ENCODE results near the gene UNG.
"Not testable (repeated sequence)": the region's sequence is repeated elsewhere in the genome, so short reads cannot be mapped to it uniquely, and the experiment has no call there.

UNG gene

GRCh38 chr12:109097435-109098182 is at the start of gene UNG:
TSS of gene UNG (plus strand) at chr12:109097597. CDS start at chr12:109097680, 83 bp downstream.
- peak; percentile 96 for DNase-seq (ENCODE audit: low read depth)

GRCh38 chr12:109048706-109049105 is 48.7 kb upstream of the UNG start:
- DNase-seq (ENCODE audit: low read depth): not testable (repeated sequence)

- not testable (repeated sequence) for DNase-seq (ENCODE audit: low read depth)
These were observed 47.6 kb upstream of the UNG start for GRCh38 chr12:109049794-109050193.

GRCh38 chr12:109052097-109052413 is 45.3 kb upstream of the UNG start:
- no peak for DNase-seq (ENCODE audit: low read depth)

GRCh38 chr12:109052414-109053323 is 44.7 kb upstream of the UNG start, which contains the start of gene USP30:
TSS of gene USP30 (plus strand) at chr12:109052576. CDS start at chr12:109052679, 103 bp downstream.
- peak; percentile 77 for DNase-seq (ENCODE audit: low read depth)

GRCh38 chr12:109053382-109054123 is 43.8 kb upstream of the UNG start:
- no peak for DNase-seq (ENCODE audit: low read depth)

GRCh38 chr12:109054124-109054513 is 43.3 kb upstream of the UNG start:
- DNase-seq (ENCODE audit: low read depth): not testable (repeated sequence)

- no peak for DNase-seq (ENCODE audit: low read depth)
These were observed 42.9 kb upstream of the UNG start for GRCh38 chr12:109054520-109054919.

GRCh38 chr12:109056891-109057290 is 40.5 kb upstream of the UNG start:
- no peak for DNase-seq (ENCODE audit: low read depth)

- no peak for DNase-seq (ENCODE audit: low read depth)
These were observed 40.0 kb upstream of the UNG start for GRCh38 chr12:109057376-109057775.

GRCh38 chr12:109058773-109059172 is 38.6 kb upstream of the UNG start:
- no peak for DNase-seq (ENCODE audit: low read depth)

GRCh38 chr12:109064143-109064542 is 33.3 kb upstream of the UNG start:
- DNase-seq (ENCODE audit: low read depth): no peak

GRCh38 chr12:109065154-109065852 is 32.1 kb upstream of the UNG start:
- no peak for DNase-seq (ENCODE audit: low read depth)

- no peak for DNase-seq (ENCODE audit: low read depth)
These were observed 31.6 kb upstream of the UNG start for GRCh38 chr12:109065853-109066193.

GRCh38 chr12:109069307-109070271 is 27.8 kb upstream of the UNG start:
- DNase-seq (ENCODE audit: low read depth): no peak

GRCh38 chr12:109074866-109075265 is 22.5 kb upstream of the UNG start:
- no peak for DNase-seq (ENCODE audit: low read depth)

- no peak for DNase-seq (ENCODE audit: low read depth)
These were observed 14.6 kb upstream of the UNG start for GRCh38 chr12:109082751-109083150.

GRCh38 chr12:109084425-109084824 is 13.0 kb upstream of the UNG start:
- no peak for DNase-seq (ENCODE audit: low read depth)

GRCh38 chr12:109085590-109085989 is 11.8 kb upstream of the UNG start:
- DNase-seq (ENCODE audit: low read depth): no peak

- DNase-seq (ENCODE audit: low read depth): no peak
These were observed 10.1 kb upstream of the UNG start for GRCh38 chr12:109087250-109087649.

GRCh38 chr12:109088818-109089217 is 8.6 kb upstream of the UNG start:
- DNase-seq (ENCODE audit: low read depth): no peak

All from activated T-cell treated with anti-CD3 and anti-CD28 coated beads for 1 hour (primary cell).